ENCODE measurements around the gene GFRA1.

Gene GFRA1

GRCh38 chr10:116146372-116147140 is 126.5 kb downstream of the GFRA1 start:
- no peak overlapping the region for H3K23ac ChIP-seq (ENCODE audit: low read depth, low read length, poor library complexity)
- no peak overlapping the region for H2BK120ac ChIP-seq (ENCODE audit: low read depth, low read length)
- no peak overlapping the region for H4K91ac ChIP-seq (ENCODE audit: low read depth, low read length, poor library complexity)
- H3K4ac ChIP-seq (ENCODE audit: low read length): no peak overlapping the region
- H3K36me3 ChIP-seq (replicated peaks in 1 of 2; ENCODE audit: control insufficient read depth in 2 of 2, insufficient read depth in 2 of 2, low read length in 2 of 2): no peaks in the 10 kb centered on the region
- H2AFZ ChIP-seq (ENCODE audit: low read length): no peak overlapping the region
- no CpG with 5 or more reads among the region's 3 CpGs for WGBS, 2 donors (ENCODE audit: extremely low coverage in 2 of 2, insufficient read length in 2 of 2, insufficient replicate concordance in 1 of 2)
- no peak overlapping the region for H2BK15ac ChIP-seq (ENCODE audit: low read length)
- peaks cover 3 to 21% of the 10 kb centered on the region in 2 donors for H3K4me1 ChIP-seq (ENCODE audit: control insufficient read depth in 2 of 2, insufficient read depth in 1 of 2, low read depth in 1 of 2, low read length in 2 of 2)
- H4K8ac ChIP-seq (ENCODE audit: low read depth, low read length): no peak overlapping the region
- H3K18ac ChIP-seq (ENCODE audit: low read length): no peak overlapping the region
- DNase-seq (ENCODE audit: low spot score): no peak
- H2BK5ac ChIP-seq (ENCODE audit: low read length): no peak overlapping the region
- no peaks in the 10 kb centered on the region for H3K79me1 ChIP-seq (ENCODE audit: low read depth, low read length)
- no peak overlapping the region for H3K27ac ChIP-seq (replicated peaks; ENCODE audit: low read length)
- no peak overlapping the region for H3K4me2 ChIP-seq (ENCODE audit: insufficient read depth, low read length, poor library complexity, severe bottlenecking)
- H2BK12ac ChIP-seq (ENCODE audit: low read length): no peak overlapping the region
- no peaks in the 10 kb centered on the region for H3K27me3 ChIP-seq (ENCODE audit: control insufficient read depth in 3 of 3, insufficient read depth in 3 of 3, low read depth in 1 of 3, low read length in 3 of 3)
- H3K14ac ChIP-seq (ENCODE audit: low read length): no peak overlapping the region
- no peak overlapping the region for H3K4me3 ChIP-seq (ENCODE audit: low read length in 2 of 2)
- no peak overlapping the region for H2AK5ac ChIP-seq (ENCODE audit: low read depth, low read length)
- no peak overlapping the region for H3K9ac ChIP-seq (ENCODE audit: low read depth, low read length, poor library complexity)
- H3K9me3 ChIP-seq (replicated peaks in 1 of 2; ENCODE audit: control insufficient read depth in 2 of 2, insufficient read depth in 1 of 2, low read depth in 1 of 2, low read length in 2 of 2): no peaks in the 10 kb centered on the region

- Histone ChIP-seq H3K79me1 (ENCODE audit: low read depth, low read length) (no peaks in the 10 kb centered on the region), H3K4me3 (ENCODE audit: low read length in 2 of 2) (no peak overlapping the region), H2BK120ac (ENCODE audit: low read depth, low read length) (no peak overlapping the region), H3K18ac (ENCODE audit: low read length) (no peak overlapping the region), H3K27me3 (ENCODE audit: control insufficient read depth in 3 of 3, insufficient read depth in 3 of 3, low read depth in 1 of 3, low read length in 3 of 3) (no peaks in the 10 kb centered on the region), H3K4me1 (ENCODE audit: control insufficient read depth in 2 of 2, insufficient read depth in 1 of 2, low read depth in 1 of 2, low read length in 2 of 2) (peaks cover 3 to 21% of the 10 kb centered on the region in 2 donors), H3K4ac (ENCODE audit: low read length) (no peak overlapping the region), H4K91ac (ENCODE audit: low read depth, low read length, poor library complexity) (no peak overlapping the region), H3K23ac (ENCODE audit: low read depth, low read length, poor library complexity) (no peak overlapping the region), H3K14ac (ENCODE audit: low read length) (no peak overlapping the region), H3K36me3 (replicated peaks in 1 of 2; ENCODE audit: control insufficient read depth in 2 of 2, insufficient read depth in 2 of 2, low read length in 2 of 2) (no peaks in the 10 kb centered on the region), H2AK5ac (ENCODE audit: low read depth, low read length) (no peak overlapping the region), H3K27ac (replicated peaks; ENCODE audit: low read length) (no peak overlapping the region), H2BK12ac (ENCODE audit: low read length) (no peak overlapping the region), H4K8ac (ENCODE audit: low read depth, low read length) (no peak overlapping the region), H2BK15ac (ENCODE audit: low read length) (no peak overlapping the region), H3K4me2 (ENCODE audit: insufficient read depth, low read length, poor library complexity, severe bottlenecking) (no peak overlapping the region), H3K9me3 (replicated peaks in 1 of 2; ENCODE audit: control insufficient read depth in 2 of 2, insufficient read depth in 1 of 2, low read depth in 1 of 2, low read length in 2 of 2) (no peaks in the 10 kb centered on the region), H2BK5ac (ENCODE audit: low read length) (no peak overlapping the region), H2AFZ (ENCODE audit: low read length) (no peak overlapping the region), H3K9ac (ENCODE audit: low read depth, low read length, poor library complexity) (no peak overlapping the region)
- WGBS, 2 donors (ENCODE audit: extremely low coverage in 2 of 2, insufficient read length in 2 of 2, insufficient replicate concordance in 1 of 2): no CpG with 5 or more reads among the region's 4 CpGs
- DNase-seq (ENCODE audit: low spot score): no peak
Observed at GRCh38 chr10:116143673-116144222, 129.3 kb downstream of the GFRA1 start.

DNA sequence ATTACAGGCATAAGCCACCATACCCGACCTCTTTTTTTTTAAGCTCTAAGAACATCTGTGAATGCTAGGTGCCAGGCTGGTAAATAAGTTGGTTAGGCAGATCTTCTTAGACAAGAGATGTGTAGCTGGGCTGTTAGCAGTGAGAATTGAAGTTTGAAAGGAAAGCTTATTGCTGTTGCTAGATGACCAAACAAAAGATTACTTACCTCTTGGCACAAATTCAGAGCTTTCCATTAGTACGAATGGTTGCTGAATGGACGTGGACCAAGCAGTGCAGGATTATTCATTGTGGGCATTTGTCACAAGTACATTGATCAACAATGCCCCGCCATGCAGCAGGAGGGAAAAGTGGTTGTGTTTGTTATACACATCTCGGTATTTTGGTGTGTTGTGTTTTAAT is 131.2 kb downstream of the GFRA1 start:
- H2AFZ ChIP-seq (ENCODE audit: low read length): no peak overlapping the region
- no CpG with 5 or more reads among the region's 5 CpGs for WGBS, 2 donors (ENCODE audit: extremely low coverage in 2 of 2, insufficient read length in 2 of 2, insufficient replicate concordance in 1 of 2)
- H4K8ac ChIP-seq (ENCODE audit: low read depth, low read length): no peak overlapping the region
- no peak overlapping the region for H2BK5ac ChIP-seq (ENCODE audit: low read length)
- no peak overlapping the region for H3K23ac ChIP-seq (ENCODE audit: low read depth, low read length, poor library complexity)
- no peaks in the 10 kb centered on the region for H3K79me1 ChIP-seq (ENCODE audit: low read depth, low read length)
- no peak for DNase-seq (ENCODE audit: low spot score)
- no peak overlapping the region for H2BK15ac ChIP-seq (ENCODE audit: low read length)
- no peaks in the 10 kb centered on the region for H3K36me3 ChIP-seq (replicated peaks in 1 of 2; ENCODE audit: control insufficient read depth in 2 of 2, insufficient read depth in 2 of 2, low read length in 2 of 2)
- H2BK120ac ChIP-seq (ENCODE audit: low read depth, low read length): no peak overlapping the region
- no peaks in the 10 kb centered on the region for H3K27me3 ChIP-seq (ENCODE audit: control insufficient read depth in 3 of 3, insufficient read depth in 3 of 3, low read depth in 1 of 3, low read length in 3 of 3)
- no peak overlapping the region for H3K27ac ChIP-seq (replicated peaks; ENCODE audit: low read length)
- H3K18ac ChIP-seq (ENCODE audit: low read length): no peak overlapping the region
- H2BK12ac ChIP-seq (ENCODE audit: low read length): no peak overlapping the region
- H3K4me3 ChIP-seq (ENCODE audit: low read length in 2 of 2): no peak overlapping the region
- no peak overlapping the region for H3K9ac ChIP-seq (ENCODE audit: low read depth, low read length, poor library complexity)
- H3K4ac ChIP-seq (ENCODE audit: low read length): no peak overlapping the region
- no peak overlapping the region for H4K91ac ChIP-seq (ENCODE audit: low read depth, low read length, poor library complexity)
- H3K4me1 ChIP-seq (ENCODE audit: control insufficient read depth in 2 of 2, insufficient read depth in 1 of 2, low read depth in 1 of 2, low read length in 2 of 2): peaks cover 1 to 10% of the 10 kb centered on the region in 2 donors
- no peak overlapping the region for H2AK5ac ChIP-seq (ENCODE audit: low read depth, low read length)
- no peak overlapping the region for H3K14ac ChIP-seq (ENCODE audit: low read length)
- H3K9me3 ChIP-seq (replicated peaks in 1 of 2; ENCODE audit: control insufficient read depth in 2 of 2, insufficient read depth in 1 of 2, low read depth in 1 of 2, low read length in 2 of 2): no peaks in the 10 kb centered on the region
- H3K4me2 ChIP-seq (ENCODE audit: insufficient read depth, low read length, poor library complexity, severe bottlenecking): no peak overlapping the region

- Histone ChIP-seq H3K9ac (ENCODE audit: low read depth, low read length, poor library complexity) (no peak overlapping the region), H2BK15ac (ENCODE audit: low read length) (no peak overlapping the region), H3K27me3 (ENCODE audit: control insufficient read depth in 3 of 3, insufficient read depth in 3 of 3, low read depth in 1 of 3, low read length in 3 of 3) (no peaks in the 10 kb centered on the region), H3K27ac (replicated peaks; ENCODE audit: low read length) (no peak overlapping the region), H3K9me3 (replicated peaks in 1 of 2; ENCODE audit: control insufficient read depth in 2 of 2, insufficient read depth in 1 of 2, low read depth in 1 of 2, low read length in 2 of 2) (no peaks in the 10 kb centered on the region), H2AK5ac (ENCODE audit: low read depth, low read length) (no peak overlapping the region), H3K14ac (ENCODE audit: low read length) (no peak overlapping the region), H2BK12ac (ENCODE audit: low read length) (no peak overlapping the region), H2BK120ac (ENCODE audit: low read depth, low read length) (no peak overlapping the region), H2AFZ (ENCODE audit: low read length) (no peak overlapping the region), H4K91ac (ENCODE audit: low read depth, low read length, poor library complexity) (no peak overlapping the region), H4K8ac (ENCODE audit: low read depth, low read length) (no peak overlapping the region), H2BK5ac (ENCODE audit: low read length) (no peak overlapping the region), H3K4ac (ENCODE audit: low read length) (no peak overlapping the region), H3K36me3 (replicated peaks in 1 of 2; ENCODE audit: control insufficient read depth in 2 of 2, insufficient read depth in 2 of 2, low read length in 2 of 2) (no peaks in the 10 kb centered on the region), H3K23ac (ENCODE audit: low read depth, low read length, poor library complexity) (no peak overlapping the region), H3K79me1 (ENCODE audit: low read depth, low read length) (no peaks in the 10 kb centered on the region), H3K4me2 (ENCODE audit: insufficient read depth, low read length, poor library complexity, severe bottlenecking) (no peak overlapping the region), H3K4me3 (ENCODE audit: low read length in 2 of 2) (no peak overlapping the region), H3K18ac (ENCODE audit: low read length) (no peak overlapping the region), H3K4me1 (ENCODE audit: control insufficient read depth in 2 of 2, insufficient read depth in 1 of 2, low read depth in 1 of 2, low read length in 2 of 2) (peaks cover 0 to 4% of the 10 kb centered on the region in 2 donors)
- DNase-seq (ENCODE audit: low spot score): no peak
- no CpG with 5 or more reads among the region's 5 CpGs for WGBS, 2 donors (ENCODE audit: extremely low coverage in 2 of 2, insufficient read length in 2 of 2, insufficient replicate concordance in 1 of 2)
Observed at GRCh38 chr10:116141246-116141645, 131.8 kb downstream of the GFRA1 start.
